ENCODE results near the gene TRMT10B.
A peak's percentile ranks its signal among the peaks of the same experiment; 100 is the strongest.
"Not testable (repeated sequence)": the region's sequence is repeated elsewhere in the genome, so short reads cannot be mapped to it uniquely, and the experiment has no call there.

Gene TRMT10B

GRCh38 chr9:37751704-37752103 is 1.9 kb upstream of the TRMT10B start:
- not testable (repeated sequence) for DNase-seq

DNA sequence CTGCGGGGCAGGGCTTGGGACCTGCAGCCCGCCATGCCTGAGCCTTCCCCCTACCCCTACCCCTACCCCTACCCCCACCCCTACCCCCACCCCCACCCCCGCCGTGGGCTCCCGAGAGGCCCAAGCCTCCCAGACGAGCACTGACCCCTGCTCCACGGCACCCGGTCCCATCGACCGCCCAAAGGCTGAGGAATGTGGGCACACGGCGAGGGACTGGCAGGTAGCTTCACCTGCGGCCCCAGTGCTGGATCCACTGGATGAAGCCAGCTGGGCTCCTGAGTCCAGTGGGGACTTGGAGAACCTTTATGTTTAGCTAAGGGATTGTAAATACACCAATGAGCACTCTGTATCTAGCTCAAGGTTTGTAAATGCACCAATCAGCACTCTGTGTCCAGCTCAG is 1.5 kb upstream of the TRMT10B start:
- not testable (repeated sequence) for DNase-seq

- DNase-seq, result no peak
Observed at GRCh38 chr9:37752642-37753488, 740 bp upstream of the TRMT10B start.

- DNase-seq, result no peak
Observed at GRCh38 chr9:37758747-37759146, 5.1 kb downstream of the TRMT10B start.

- DNase-seq, result peak; percentile 64
Observed at GRCh38 chr9:37760416-37761161, 7.0 kb downstream of the TRMT10B start.

DNA sequence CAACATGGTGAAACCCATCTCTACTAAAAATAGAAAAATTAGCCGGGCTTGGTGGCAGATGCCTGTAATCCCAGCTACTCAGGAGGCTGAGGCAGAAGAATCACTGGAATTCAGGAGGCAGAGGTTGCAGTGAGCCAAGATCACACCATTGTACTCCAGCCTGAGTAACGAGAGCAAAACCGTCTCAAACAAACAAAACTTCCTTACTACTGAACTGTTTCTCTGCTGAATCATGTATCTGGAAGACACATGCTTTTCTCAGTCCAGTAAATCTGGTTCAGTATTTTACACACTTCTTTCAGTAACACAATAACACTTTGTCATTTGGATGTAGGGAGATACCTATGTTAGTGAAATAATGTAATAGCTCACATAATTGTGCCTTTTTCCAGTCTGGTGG is 7.9 kb downstream of the TRMT10B start:
- peak; percentile 53 for DNase-seq

GRCh38 chr9:37765263-37765662 is 11.7 kb downstream of the TRMT10B start:
- DNase-seq, result not testable (repeated sequence)

GRCh38 chr9:37769306-37769705 is 15.7 kb downstream of the TRMT10B start:
- DNase-seq, result no peak

- no peak for DNase-seq
Observed at GRCh38 chr9:37769995-37770394, 16.4 kb downstream of the TRMT10B start.

DNA sequence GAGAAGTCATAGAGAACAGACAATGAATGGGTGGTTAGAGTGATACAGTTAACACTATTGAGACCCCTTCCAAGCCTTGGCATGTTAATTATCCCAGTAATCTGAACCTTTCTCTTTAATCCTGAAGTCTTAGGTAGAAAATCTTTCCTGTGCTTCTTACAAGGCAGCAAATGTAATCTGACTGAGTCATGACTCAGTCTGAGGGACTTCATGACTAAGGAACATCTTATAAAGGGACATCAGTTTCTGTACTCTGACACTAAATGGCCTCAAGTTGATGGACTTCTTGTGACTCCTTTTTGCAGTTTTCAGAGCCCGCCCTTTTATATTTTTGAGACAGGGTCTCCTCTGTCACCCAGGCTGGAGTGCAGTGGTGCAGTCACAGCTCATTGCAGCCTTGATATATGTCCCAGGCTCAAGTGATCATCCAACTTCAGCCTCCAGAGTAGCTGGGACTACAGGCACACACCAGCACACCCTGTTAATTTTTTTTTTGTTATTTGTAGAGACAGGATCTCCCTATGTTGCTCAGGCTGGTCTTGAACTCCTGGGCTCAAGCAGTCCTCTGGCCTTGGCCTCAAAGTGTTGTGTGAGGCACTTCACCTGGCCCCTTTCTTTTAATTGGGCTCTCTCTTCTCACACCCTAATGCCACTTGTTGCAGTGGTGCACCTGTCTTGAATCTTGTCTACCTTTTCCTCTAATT is 21.8 kb downstream of the TRMT10B start:
- DNase-seq, result no peak

DNA sequence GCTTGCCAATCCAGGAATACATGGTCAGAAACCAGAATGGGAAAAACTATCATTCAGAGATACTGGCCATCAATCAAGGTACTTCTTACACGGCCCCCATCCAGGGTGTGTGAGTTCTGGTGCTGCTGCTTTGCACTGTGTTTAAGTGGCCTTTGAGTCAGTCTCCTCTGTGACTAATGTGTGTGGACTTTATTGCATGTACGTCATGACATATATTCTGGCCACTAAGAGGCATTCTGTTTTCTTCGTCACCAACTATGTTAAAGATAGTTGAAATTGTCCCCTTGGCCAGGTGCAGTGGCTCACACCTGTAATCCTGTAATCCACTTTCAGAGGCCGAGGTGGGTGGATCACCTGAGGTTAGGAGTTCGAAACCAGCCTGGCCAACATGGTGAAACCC is 22.7 kb downstream of the TRMT10B start:
- DNase-seq, result peak; percentile 16

GRCh38 chr9:37778534-37778933 is 24.9 kb downstream of the TRMT10B start:
- no peak for DNase-seq

- DNase-seq, result no peak
Observed at GRCh38 chr9:37784291-37784615, 30.6 kb downstream of the TRMT10B start.

- DNase-seq, result peak; percentile 87
Observed at GRCh38 chr9:37784616-37785483, 31.2 kb downstream of the TRMT10B start, which contains the start of gene EXOSC3. Gene EXOSC3, minus strand, starts transcription at chr9:37785064. Its CDS starts 20 bp downstream, at chr9:37785044.

- DNase-seq, result no peak
Observed at GRCh38 chr9:37787059-37787458, 33.5 kb downstream of the TRMT10B start.

GRCh38 chr9:37788332-37788731 is 34.7 kb downstream of the TRMT10B start:
- DNase-seq, result no peak

- no peak for DNase-seq
Observed at GRCh38 chr9:37790096-37790495, 36.5 kb downstream of the TRMT10B start.

DNA sequence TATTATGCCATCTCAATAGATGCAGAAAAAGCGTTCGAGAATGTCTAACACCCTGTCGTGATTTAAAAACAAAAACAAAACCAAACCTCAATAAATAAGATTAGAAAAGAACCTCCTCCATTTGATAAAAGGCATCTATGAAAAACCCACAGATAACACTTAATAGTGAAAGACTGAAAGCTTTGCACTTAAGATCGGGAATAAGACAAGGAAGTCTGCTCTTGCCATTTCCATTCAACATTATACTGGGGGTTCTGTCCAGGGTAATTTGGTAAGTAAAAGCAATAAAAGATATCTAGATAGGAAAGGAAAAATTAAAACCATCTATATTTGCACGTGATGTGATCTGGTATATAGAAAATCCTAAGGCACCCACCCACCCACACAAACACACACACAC is 38.5 kb downstream of the TRMT10B start:
- DNase-seq, result no peak

DNA sequence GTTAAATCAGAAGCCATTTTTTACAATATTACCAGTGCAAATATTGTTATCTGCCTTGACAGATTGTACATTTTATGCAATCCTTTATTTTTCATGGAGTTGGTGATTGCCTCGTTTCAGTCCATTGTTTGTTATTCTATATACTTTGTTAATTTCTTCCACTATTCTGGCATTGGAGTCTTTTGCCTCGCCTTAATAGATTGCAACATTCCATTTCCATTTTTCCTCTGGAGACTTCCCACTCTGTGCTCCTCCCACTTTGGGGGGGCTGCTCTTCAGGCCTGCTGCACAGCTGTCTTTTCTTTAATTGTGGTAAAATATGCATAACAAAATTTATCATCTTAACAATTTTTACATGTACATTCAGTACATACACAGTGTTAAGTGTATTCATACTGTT is 42.6 kb downstream of the TRMT10B start:
- no peak for DNase-seq

DNA sequence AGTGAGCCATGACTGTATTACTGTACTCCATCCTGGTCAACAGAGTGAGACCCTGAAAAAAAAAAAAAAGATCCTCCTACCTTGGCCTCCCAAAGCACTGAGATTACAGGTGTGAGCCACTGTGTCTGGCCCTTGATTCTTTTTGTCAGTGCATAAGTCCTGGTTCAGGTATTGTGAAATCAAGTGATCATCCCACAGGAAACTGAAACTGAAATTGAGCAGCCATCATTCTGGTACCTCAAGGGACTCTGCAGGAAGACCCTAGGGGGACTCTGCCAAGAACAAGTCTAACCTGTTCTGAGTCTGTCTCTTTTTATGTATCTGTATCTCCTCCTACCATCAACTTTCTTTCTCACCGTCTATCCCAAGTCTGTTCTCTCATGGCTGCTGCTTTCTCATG is 45.1 kb downstream of the TRMT10B start:
- DNase-seq, result no peak

- DNase-seq, result peak; percentile 84
Observed at GRCh38 chr9:37800631-37801286, 47.2 kb downstream of the TRMT10B start, which contains the start of gene DCAF10. Gene DCAF10, plus strand, starts transcription at chr9:37800797. Its CDS starts 70 bp downstream, at chr9:37800867.

All from fibroblast of skin of right quadriceps (primary cell).